RWPE1 (cell line): Measurements from ENCODE around the gene MYOZ3.

Experiments used
- CTCF ChIA-PET: fragments of 350-600 bp; sonication (Branson Sonifier 250); formaldehyde crosslinking; extraction: SDS; loops from one replicate; lab custom pipeline; 2021; lab: Yijun Ruan, JAX
- POLR2A ChIA-PET: fragments of 400-600 bp; formaldehyde crosslinking; extraction: SDS; loops from one replicate; lab custom pipeline; 2020; ENCODE audit warnings: antibody characterized with exemption; ENCODE audit not compliant: low non-redundant PET; lab: Yijun Ruan, JAX
- DNase-seq: peaks from one replicate; pipeline ENCODE4 v3.0.0; 2012; ENCODE audit warnings: low spot score
- H3K27ac ChIP-seq: fragments of 450-650 bp; 2 replicates; pipeline ENCODE4 v1.5.1; 2017
- TF ChIP-seq, protein P1 (sequence below): fragments of 450-650 bp; conservative IDR thresholded peaks from 2 replicates; pipeline ENCODE4 v1.5.1; 2017; ENCODE audit warnings: low read depth, mild to moderate bottlenecking

The MYOZ3 gene

GRCh38 chr5:150651924-150652671 is 9.0 kb upstream of the MYOZ3 start:
- ChIA-PET CTCF (interaction anchor here (0.5 to 1.0 kb wide), 2 partner anchors 43 to 193 kb away, joined by 3 read pairs; no protein-coding TSS in a partner anchor), POLR2A (no interaction called here)
- 0 out of 2 replicates have a peak overlapping the region, but pooled peaks have one; percentile 21 for H3K27ac ChIP-seq
- TF ChIP-seq, protein P1, sequence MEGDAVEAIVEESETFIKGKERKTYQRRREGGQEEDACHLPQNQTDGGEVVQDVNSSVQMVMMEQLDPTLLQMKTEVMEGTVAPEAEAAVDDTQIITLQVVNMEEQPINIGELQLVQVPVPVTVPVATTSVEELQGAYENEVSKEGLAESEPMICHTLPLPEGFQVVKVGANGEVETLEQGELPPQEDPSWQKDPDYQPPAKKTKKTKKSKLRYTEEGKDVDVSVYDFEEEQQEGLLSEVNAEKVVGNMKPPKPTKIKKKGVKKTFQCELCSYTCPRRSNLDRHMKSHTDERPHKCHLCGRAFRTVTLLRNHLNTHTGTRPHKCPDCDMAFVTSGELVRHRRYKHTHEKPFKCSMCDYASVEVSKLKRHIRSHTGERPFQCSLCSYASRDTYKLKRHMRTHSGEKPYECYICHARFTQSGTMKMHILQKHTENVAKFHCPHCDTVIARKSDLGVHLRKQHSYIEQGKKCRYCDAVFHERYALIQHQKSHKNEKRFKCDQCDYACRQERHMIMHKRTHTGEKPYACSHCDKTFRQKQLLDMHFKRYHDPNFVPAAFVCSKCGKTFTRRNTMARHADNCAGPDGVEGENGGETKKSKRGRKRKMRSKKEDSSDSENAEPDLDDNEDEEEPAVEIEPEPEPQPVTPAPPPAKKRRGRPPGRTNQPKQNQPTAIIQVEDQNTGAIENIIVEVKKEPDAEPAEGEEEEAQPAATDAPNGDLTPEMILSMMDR, result no peak
- DNase-seq, result no peak

DNA sequence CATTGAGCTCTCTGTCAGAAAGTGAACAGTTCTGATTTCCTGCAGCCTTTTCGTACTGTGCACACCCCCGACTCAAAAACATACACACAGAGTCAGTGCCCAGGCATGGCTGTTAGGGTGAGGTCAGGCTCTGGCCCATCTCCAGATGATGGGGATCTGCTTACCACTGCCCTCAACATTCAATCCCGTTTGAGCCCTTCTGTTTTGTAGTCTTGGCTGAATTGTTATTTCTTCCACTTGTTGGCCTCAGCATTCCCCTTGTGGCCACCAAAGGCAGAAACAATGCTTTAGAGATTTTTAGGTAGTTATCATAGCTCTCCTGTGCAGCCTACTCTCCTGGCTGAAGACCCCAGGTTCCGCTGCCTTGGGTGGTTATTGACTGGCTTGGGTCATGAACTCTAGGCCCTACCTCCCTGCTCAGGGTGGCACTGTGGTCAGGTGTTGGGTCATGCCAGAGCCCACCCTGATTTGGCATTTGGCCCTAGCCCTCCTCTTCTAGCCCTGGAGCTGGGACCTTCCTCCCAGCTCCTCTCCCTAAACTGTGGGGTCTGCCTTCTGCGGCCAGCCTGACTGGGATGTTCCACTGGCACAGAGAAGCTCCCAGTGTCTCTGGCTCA is 7.8 kb upstream of the MYOZ3 start:
- CTCF ChIA-PET, result interaction anchor here (1.0 to 5.8 kb wide), 3 partner anchors 77 to 194 kb away, joined by 3 to 47 read pairs (median 5); no protein-coding TSS in a partner anchor
- TF ChIP-seq, protein P1, result no peak
- DNase-seq, result no peak
- no peak overlapping the region for H3K27ac ChIP-seq
- POLR2A ChIA-PET, result no interaction called here

GRCh38 chr5:150653762-150654556 is 7.1 kb upstream of the MYOZ3 start:
- POLR2A ChIA-PET, result no interaction called here
- DNase-seq, result no peak
- H3K27ac ChIP-seq, result no peak overlapping the region
- CTCF ChIA-PET, result interaction anchor here (0.5 to 5.8 kb wide), 3 partner anchors 49 to 93 kb away, joined by 3 to 47 read pairs (median 5); no protein-coding TSS in a partner anchor
- TF ChIP-seq, protein P1, result no peak

GRCh38 chr5:150655221-150655620 is 5.8 kb upstream of the MYOZ3 start:
- TF ChIP-seq, protein P1, result no peak
- CTCF ChIA-PET, result interaction anchor here (0.6 to 5.8 kb wide), 5 partner anchors 81 to 1048 kb away, joined by 4 to 47 read pairs (median 5); no protein-coding TSS in a partner anchor

GRCh38 chr5:150656191-150657132 is 4.6 kb upstream of the MYOZ3 start:
- TF ChIP-seq, protein P1, result peak; percentile 92
- H3K27ac ChIP-seq, result peak overlapping the region; percentile 54

More at GRCh38 chr5:150655221-150655620, 5.8 kb upstream of the MYOZ3 start:
- POLR2A ChIA-PET, result interaction anchor here (0.5 kb wide), 1 partner anchor 28 kb away, joined by 4 read pairs; no protein-coding TSS in a partner anchor
- DNase-seq, result no peak
- H3K27ac ChIP-seq, result no peak overlapping the region

More at GRCh38 chr5:150656191-150657132, 4.6 kb upstream of the MYOZ3 start:
- ChIA-PET CTCF (interaction anchor here (0.5 to 5.8 kb wide), 19 partner anchors 11 to 1066 kb away, joined by 3 to 47 read pairs (median 4); no protein-coding TSS in a partner anchor), POLR2A (no interaction called here)
- DNase-seq, result peak; percentile 92
